HPDE6-E6E7 (cell line): Measurements from ENCODE around the gene LRCH4.
"Not testable (repeated sequence)": the region's sequence is repeated elsewhere in the genome, so short reads cannot be mapped to it uniquely, and the experiment has no call there.

Experiments used
- DNase-seq: peaks from one replicate; pipeline ENCODE4 v3.0.0; 2011; ENCODE audit warnings: missing footprints; ENCODE audit errors: extremely low spot score

LRCH4 gene

DNA sequence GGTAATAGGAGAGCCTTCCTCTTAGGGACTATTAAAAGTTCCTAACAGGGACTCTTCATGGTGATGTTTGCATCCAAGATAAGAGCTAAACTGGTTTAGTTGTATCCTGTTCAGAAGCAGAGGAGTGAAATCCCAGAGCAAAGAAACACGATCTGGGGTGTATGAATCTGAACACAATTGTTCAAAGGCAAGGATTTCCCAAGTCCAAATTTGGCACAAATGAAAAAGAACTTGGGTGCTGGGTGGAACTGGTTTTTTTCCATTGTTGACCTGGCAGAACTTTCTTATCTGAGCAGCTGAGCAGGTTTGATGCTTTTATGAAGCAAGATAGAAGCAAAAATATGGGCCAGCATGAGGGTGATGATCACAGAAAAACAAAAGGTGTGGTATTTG, 41.0 kb downstream of the LRCH4 start:
- no peak for DNase-seq

DNA sequence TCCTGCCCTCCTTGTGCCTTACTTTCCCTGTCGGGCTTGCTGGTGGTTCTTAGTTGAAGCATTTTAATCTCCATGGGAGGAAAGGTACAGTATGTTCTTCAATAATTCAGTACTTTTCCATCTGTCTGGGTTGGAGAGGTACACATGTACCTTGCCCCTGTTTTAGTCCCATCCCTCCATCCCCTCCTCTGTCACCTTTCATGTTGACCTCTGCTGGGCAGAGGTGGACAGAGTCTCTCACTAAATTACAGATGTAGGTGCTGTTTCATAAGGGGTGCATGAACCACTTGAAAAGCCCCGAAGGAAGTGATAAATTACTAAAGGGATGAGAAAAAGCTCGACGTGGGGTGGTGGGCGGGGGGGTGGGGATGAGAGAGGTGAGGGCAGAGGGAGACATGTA, 41.5 kb downstream of the LRCH4 start:
- no peak for DNase-seq

DNA sequence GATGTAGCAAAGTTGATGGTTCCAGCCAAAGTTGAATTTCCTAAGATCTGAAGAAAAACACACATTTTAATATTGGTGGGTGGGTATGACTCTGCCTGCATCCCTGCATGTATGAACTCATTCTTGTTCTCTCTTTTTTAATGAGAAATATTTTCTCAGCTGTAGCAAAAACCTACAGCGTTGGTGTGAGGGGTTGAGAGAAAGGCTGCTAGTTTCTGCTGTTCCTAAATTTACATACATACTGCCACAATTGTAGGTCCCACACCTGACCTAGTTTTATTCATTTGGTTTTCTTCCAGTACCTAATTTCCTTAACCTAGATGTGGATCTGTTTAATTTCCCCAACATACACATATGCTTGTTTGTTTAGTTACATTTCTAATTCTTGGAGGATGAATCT, 42.3 kb downstream of the LRCH4 start:
- no peak for DNase-seq

DNA sequence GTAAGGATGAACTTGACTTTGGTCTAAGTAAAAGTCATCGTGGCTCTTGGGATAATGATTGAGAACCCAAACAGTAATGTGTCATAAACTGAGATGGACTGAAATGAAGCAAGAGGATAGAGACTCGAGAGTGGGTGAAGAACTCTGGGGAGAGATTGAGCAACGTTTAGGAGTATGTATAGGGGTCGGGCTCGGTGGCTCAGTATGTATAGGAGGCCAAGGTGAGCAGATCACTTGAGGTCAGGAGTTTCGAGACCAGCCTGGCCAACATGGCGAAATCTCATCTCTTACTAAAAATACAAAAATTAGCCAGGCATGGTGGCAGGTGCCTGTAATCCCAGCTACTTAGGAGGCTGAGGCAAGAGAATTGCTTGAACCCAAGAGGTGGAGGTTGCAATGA, 44.6 kb downstream of the LRCH4 start:
- not testable (repeated sequence) for DNase-seq

DNA sequence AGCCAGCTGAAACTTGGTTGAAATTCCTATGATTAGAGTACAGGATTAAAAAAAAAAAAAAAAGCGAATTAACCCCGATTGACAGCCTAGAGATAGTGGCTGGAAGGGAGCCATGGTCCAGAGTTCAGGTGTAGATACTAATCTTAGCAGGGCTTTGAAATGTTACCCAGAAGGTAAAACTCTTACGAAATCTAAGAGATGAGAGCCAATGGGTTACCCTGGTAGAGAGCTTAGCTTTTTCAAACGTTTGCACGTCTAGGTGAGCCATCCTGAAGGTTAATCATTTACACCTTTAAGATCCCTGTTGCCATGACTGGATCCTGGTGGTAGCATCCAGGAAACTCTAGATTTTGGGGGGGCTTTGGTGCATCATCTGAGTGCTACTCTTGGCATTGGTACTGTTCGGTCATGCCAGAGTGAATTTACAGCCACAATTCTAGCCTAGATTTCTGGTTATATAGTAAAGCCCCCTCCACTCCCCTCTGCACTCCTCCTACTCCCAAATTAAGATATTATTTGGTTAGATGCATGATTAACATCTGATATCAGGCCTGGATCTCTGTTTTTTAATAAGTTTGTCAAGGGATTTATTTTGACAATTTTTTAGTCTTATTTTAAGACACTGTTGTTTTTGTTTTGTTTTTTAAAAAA, 45.7 kb downstream of the LRCH4 start:
- no peak for DNase-seq

DNA sequence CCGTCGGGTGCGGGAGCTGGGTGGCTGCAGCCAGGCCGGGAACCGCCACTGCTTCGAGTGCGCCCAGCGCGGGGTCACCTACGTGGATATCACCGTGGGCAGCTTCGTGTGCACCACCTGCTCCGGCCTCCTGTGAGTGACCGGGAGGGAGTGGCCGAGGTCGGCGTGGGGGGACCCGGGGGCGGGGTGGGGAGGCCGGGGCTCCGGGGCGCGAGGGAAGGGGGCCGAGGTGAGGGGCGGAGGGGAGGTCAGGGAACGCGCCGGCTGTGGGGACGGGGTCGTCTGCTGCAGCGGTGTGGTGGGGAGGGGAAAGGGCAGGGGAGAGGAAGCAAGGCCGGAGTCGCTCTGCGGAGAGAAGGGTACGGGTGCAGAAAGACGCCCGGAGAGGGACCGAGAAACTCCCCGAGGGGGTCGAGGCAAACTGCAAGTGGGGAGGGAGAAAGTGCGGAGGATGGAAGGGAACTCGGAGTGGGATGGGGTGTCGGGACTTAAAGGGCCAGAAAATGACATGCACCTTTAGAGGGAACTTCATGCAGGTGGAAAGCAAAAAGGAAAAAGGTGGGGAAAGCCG, 46.4 kb downstream of the LRCH4 start:
- DNase-seq, result no peak

DNA sequence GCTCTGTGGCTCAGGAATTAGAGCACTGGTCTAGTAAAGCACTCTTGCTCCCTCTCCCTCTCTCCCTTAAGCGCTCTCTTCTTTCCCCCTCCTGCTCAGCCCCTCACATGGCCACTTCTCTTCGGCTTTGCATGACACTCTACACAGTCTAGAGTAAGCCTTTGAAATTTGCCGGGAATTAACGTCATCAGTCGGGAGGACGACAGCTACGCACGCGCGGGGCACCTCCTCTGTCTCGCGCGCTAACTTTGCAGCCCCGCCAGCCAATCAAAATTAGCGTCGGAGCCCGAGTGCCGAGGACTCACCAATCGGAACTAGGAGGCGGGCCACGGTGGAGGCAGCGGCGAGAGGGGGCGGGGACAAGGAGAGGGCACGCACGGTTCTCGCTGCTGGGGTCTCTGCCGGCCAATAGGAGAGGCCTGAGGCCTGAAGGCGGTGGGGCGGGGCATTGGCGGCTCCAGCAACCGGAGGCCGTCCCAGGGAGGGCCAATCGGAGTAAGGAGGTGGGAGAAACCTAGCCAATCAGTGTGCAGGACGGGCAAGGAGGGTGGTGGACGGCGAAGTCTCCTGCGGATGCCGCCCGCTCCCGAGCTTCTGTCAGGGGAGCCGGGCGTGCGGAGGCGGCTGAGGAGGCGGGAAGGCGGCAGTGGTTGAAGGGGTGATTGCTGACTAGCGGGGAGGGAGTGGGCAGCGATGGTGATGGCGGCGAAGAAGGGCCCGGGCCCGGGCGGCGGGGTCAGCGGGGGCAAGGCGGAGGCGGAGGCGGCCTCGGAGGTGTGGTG, 47.1 kb downstream of the LRCH4 start, which contains the start of gene AGFG2:
AGFG2 (plus strand) TSS at position 550 of the 782 bp plus-strand sequence; CDS start at position 694, 144 bp downstream.
- DNase-seq, result peak; percentile 100

DNA sequence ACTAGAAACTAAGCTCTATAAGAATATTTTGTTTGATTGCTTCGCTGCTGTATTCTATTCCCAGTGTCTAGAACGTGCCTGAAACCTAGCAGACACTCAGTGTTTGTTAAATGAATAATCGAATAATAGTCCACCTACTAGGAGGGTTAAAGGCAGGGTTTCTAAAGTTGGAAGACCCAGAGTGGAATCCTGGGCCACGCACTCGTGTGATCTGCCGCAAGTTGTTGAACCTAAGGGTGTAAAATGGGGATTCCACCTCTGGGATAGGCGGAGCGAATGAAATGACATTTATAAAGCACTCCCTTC, 47.6 kb downstream of the LRCH4 start:
- DNase-seq, result no peak

DNA sequence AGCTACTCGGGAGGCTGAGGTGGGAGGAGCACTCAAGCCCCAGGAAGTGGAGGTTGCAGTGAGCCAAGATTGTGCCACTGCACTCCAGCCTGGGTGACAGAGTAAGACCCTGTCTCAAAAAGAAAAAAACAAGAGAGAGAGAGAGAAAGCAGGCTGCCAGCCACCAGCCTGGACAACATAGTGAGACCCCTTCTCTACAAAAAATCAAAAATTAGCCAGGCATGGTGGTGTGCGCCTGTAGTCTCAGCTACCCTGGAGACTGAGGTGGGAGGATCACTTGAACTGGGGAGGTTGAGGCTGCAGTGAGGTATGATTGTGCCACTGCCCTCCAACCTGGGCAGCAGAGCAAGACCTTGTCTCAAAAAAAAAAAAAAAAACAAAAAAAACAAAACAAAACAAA, 49.2 kb downstream of the LRCH4 start:
- DNase-seq, result not testable (repeated sequence)

DNA sequence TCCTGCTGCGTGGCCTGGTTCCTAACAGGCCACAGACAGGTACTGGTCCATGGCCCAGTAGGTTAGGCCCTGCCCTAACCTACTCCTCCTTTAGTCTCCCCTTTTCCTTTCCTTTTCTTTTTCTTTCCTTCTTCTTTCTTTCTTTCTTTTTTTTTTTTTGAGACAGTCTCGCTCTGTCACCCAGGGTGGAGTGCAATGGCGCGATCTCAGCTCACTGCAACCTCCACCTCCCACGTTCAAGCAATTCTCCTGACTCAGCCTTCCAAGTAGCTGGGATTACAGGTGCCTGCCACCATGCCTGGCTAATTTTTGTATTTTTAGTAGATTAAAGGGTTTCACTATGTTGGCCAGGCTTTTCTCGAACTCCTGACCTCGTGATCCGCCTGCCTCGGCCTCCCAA, 49.9 kb downstream of the LRCH4 start:
- not testable (repeated sequence) for DNase-seq

DNA sequence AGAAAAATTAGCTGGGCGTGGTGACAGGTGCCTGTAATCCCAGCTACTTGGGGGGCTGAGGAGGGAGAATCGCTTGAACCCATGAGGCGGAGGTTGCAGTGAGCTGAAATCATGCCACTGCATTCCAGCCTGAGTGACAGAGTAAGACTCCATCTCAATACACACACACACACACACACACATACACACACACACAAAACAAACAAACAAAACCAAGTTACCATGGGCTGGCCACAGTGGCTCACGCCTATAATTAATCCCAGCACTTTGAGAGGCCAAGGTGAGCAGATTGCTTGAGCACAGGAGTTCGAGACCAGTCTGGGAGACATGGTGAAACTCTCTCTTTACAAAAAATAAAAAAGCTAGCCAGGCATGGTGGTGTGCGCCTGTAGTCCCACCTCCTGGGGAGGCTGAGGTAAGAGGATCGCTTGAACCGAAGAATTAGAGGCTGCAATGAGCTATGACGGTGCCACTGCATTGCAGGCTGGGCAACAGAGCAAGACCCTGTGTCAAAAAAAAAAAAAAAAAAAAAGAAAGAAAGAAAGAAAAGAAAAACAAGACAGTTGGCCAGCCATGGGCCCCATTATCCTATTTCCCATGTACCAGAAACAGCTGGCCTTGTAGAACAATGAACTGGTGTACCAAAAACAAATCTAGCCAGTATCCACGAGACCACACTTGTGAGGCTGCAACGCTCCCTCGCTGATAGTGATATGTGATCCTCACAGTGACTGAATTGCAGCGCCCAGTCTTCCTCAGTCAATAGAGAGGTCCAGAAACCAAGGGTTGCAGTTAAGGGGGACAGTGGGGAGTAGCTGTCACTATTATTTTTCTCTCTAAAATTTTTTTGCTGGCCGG, 53.5 kb downstream of the LRCH4 start:
- DNase-seq, result no peak

DNA sequence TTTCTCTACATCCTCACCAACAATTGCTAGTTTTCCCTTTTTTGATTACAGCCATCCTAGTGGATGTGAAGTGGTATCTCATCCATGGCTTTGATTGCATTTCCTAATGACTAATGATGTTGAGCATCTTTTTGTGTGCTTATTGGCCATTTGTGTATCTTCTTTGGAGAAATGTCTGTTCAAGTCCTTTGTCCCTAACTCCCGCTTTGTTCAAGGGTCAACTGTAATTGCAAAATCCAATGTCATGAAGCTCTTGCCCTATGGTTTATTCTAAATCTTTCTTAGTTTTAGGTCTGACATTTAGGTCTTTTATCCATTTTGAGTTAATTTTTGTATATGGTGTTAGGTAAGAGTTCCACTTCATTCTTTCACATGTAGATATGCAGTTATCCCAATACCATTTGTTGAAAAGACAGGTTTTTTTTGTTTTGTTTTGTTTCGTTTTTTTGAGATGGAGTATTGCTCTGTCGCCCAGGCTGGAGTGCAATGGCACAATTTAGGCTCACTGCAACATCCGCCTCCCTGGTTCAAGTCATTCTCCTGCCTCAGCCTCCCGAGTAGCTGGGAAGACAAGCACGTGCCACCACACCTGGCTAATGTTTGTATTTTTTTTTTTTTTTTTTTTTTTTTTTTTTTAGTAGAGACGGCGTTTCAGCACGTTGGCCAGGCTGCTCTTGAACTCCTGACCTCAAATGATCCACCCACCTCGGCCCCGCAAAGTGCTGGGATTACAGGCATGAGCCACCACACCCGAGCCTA, 57.6 kb downstream of the LRCH4 start:
- DNase-seq, result not testable (repeated sequence)
